KOPT-K1 (cell line): ENCODE results near the gene HSPB6.
"Not testable (repeated sequence)": the region's sequence is repeated elsewhere in the genome, so short reads cannot be mapped to it uniquely, and the experiment has no call there.

ENCODE experiments used
- H3K27ac ChIP-seq: fragments of 200-600 bp; sonication (generic); 2 replicates; pipeline ENCODE4 v1.5.1; 2016; ENCODE audit warnings: antibody characterized with exemption, mild to moderate bottlenecking, low read depth, low read length; ENCODE audit not compliant: poor library complexity, severe bottlenecking
- H3K36me3 ChIP-seq: fragments of 200-600 bp; sonication (generic); 2 replicates; pipeline ENCODE4 v1.5.1; 2017; ENCODE audit warnings: antibody characterized with exemption, mild to moderate bottlenecking, low read length, moderate library complexity; ENCODE audit not compliant: insufficient read depth
- H3K9me3 ChIP-seq: fragments of 200-600 bp; sonication (generic); 2 replicates; pipeline ENCODE4 v1.5.1; 2017; ENCODE audit warnings: antibody characterized with exemption, low read length, mild to moderate bottlenecking; ENCODE audit not compliant: insufficient read depth, poor library complexity, severe bottlenecking

The HSPB6 gene

GRCh38 chr19:35756377-35757230 is at the start of gene HSPB6:
HSPB6 (minus strand) TSS chr19:35757029; CDS start chr19:35757008, 21 bp downstream.
- peaks cover 44% of the 10 kb centered on the region for H3K36me3 ChIP-seq
- peak within 1 kb of the TSS; percentile 89 for H3K27ac ChIP-seq
- H3K9me3 ChIP-seq, result no peaks in the 10 kb centered on the region

- no peak overlapping the region for H3K27ac ChIP-seq
- no peaks in the 10 kb centered on the region for H3K9me3 ChIP-seq
- no peaks in the 10 kb centered on the region for H3K36me3 ChIP-seq
These were observed 49.8 kb upstream of the HSPB6 start for GRCh38 chr19:35806597-35806996.

- H3K27ac ChIP-seq, result no peak overlapping the region
- no peaks in the 10 kb centered on the region for H3K9me3 ChIP-seq
- H3K36me3 ChIP-seq, result no peaks in the 10 kb centered on the region
These were observed 48.8 kb upstream of the HSPB6 start for GRCh38 chr19:35805526-35806102.

GRCh38 chr19:35801828-35802227 is 45.0 kb upstream of the HSPB6 start:
- Histone ChIP-seq H3K36me3 (no peaks in the 10 kb centered on the region), H3K27ac (no peak overlapping the region), H3K9me3 (no peaks in the 10 kb centered on the region)

GRCh38 chr19:35797663-35798062 is 40.8 kb upstream of the HSPB6 start:
- no peaks in the 10 kb centered on the region for H3K9me3 ChIP-seq
- no peak overlapping the region for H3K27ac ChIP-seq

GRCh38 chr19:35796645-35797542 is 40.1 kb upstream of the HSPB6 start:
- no peaks in the 10 kb centered on the region for H3K36me3 ChIP-seq
- no peak overlapping the region for H3K27ac ChIP-seq
- H3K9me3 ChIP-seq, result no peaks in the 10 kb centered on the region

More at GRCh38 chr19:35797663-35798062, 40.8 kb upstream of the HSPB6 start:
- no peaks in the 10 kb centered on the region for H3K36me3 ChIP-seq

- not testable (repeated sequence) for H3K9me3 ChIP-seq, H3K36me3 ChIP-seq, H3K27ac ChIP-seq
These were observed 38.7 kb upstream of the HSPB6 start for GRCh38 chr19:35795564-35795963.

- Histone ChIP-seq H3K27ac (no peak overlapping the region), H3K36me3 (no peaks in the 10 kb centered on the region; the same call in 1 of the 2 replicates), H3K9me3 (no peaks in the 10 kb centered on the region)
These were observed 36.7 kb upstream of the HSPB6 start for GRCh38 chr19:35793381-35794165.

- H3K27ac ChIP-seq, result no peak overlapping the region
- peaks cover under 1% of the 10 kb centered on the region; the same call in 1 of the 2 replicates for H3K36me3 ChIP-seq
These were observed 36.1 kb upstream of the HSPB6 start for GRCh38 chr19:35792888-35793287.

GRCh38 chr19:35792312-35792711 is 35.5 kb upstream of the HSPB6 start:
- H3K36me3 ChIP-seq, result peaks cover 7% of the 10 kb centered on the region
- no peaks in the 10 kb centered on the region for H3K9me3 ChIP-seq
- H3K27ac ChIP-seq, result no peak overlapping the region

More at GRCh38 chr19:35792888-35793287, 36.1 kb upstream of the HSPB6 start:
- H3K9me3 ChIP-seq, result no peaks in the 10 kb centered on the region

- no peak overlapping the region for H3K27ac ChIP-seq
- peaks cover 11% of the 10 kb centered on the region for H3K36me3 ChIP-seq
- H3K9me3 ChIP-seq, result no peaks in the 10 kb centered on the region
These were observed 35.0 kb upstream of the HSPB6 start for GRCh38 chr19:35791814-35792279.

GRCh38 chr19:35790981-35791813 is 34.4 kb upstream of the HSPB6 start:
- Histone ChIP-seq H3K36me3 (peaks cover 17% of the 10 kb centered on the region), H3K9me3 (no peaks in the 10 kb centered on the region)

GRCh38 chr19:35789978-35790944 is 33.4 kb upstream of the HSPB6 start:
- no peaks in the 10 kb centered on the region for H3K9me3 ChIP-seq
- H3K27ac ChIP-seq, result no peak overlapping the region
- peaks cover 26% of the 10 kb centered on the region for H3K36me3 ChIP-seq

More at GRCh38 chr19:35790981-35791813, 34.4 kb upstream of the HSPB6 start:
- H3K27ac ChIP-seq, result no peak overlapping the region
